Heart left ventricle (tissue), 13 donors: ENCODE measurements around the gene NBAS.

Experiments used
- POLR2A ChIP-seq, 2 donors: fragments of 450-650 bp; IDR thresholded peaks; one replicate each; pipeline ENCODE4 v1.6.1; 2017; ENCODE audit warnings: antibody characterized with exemption in 2 of 2, mild to moderate bottlenecking in 2 of 2, moderate library complexity in 2 of 2
- TF ChIP-seq, protein P1 (sequence below), 12 donors: fragments of 200-600 bp; sonication (generic) in 4 of 12; IDR thresholded peaks; one replicate each; pipeline versions ENCODE4 v1.5.0 to v1.8.0; 2018 to 2022; ENCODE audit warnings: antibody characterized with exemption in 12 of 12, mild to moderate bottlenecking in 5 of 12
- donor health status: ischemic (EF 13 %, LVEDD 7.1; RV severe dilation, severe dysfunction).
- donor health status: DM: no; HTN: yes; CAD: no.
- donor health status: DM: no; HTN: no; CAD: no.
- donor health status: ischemic (EF 25% LVEDD 6.9; RV normal size, moderate dysfunction).
- donor health status: ischemic (EF 25% LVEDD 5.7; RV mildly dilated, moderate dysfunction).
- donor health status: ischemic (EF 35%, LVEDD 5.7; RV mildly dilated, moderate dysfunction).
- donor health status: nonischemic (EF 11% LVEDD 7.7; RV severe dilation, severe dysfunction).
- donor health status: DM: yes; HTN: yes; CAD: no.
- donor health status: PGD.
- donor health status: ischemic (EF 29% LVEDD 5.4; RV normal size, mild dysfunction).
- donor health status: nonischemic (EF 23%, LVEDD 6.1; RV moderate dilation, normal function).

DNA sequence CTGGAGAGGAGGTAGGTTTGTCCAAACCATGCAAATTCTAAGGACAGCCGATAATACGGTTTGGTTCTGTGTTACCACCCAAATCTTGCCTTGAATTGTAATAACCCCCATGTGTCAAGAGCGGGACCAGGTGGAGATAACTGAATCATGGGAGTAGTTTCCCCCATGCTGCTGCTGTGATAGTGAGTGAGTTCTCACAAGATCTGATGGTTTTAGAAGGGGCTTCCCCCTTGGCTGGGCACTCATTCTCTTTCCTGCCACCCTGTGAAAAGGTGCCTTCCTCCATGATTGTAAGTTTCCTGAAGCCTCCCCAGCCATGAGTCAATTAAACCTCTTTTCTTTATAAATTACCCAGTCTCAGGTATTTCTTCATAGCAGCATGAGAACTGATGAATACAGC is 295.2 kb downstream of the NBAS start:
- TF ChIP-seq, protein P1, sequence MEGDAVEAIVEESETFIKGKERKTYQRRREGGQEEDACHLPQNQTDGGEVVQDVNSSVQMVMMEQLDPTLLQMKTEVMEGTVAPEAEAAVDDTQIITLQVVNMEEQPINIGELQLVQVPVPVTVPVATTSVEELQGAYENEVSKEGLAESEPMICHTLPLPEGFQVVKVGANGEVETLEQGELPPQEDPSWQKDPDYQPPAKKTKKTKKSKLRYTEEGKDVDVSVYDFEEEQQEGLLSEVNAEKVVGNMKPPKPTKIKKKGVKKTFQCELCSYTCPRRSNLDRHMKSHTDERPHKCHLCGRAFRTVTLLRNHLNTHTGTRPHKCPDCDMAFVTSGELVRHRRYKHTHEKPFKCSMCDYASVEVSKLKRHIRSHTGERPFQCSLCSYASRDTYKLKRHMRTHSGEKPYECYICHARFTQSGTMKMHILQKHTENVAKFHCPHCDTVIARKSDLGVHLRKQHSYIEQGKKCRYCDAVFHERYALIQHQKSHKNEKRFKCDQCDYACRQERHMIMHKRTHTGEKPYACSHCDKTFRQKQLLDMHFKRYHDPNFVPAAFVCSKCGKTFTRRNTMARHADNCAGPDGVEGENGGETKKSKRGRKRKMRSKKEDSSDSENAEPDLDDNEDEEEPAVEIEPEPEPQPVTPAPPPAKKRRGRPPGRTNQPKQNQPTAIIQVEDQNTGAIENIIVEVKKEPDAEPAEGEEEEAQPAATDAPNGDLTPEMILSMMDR (IDR thresholded peaks at IDR 0.05): no peak
- TF ChIP-seq POLR2A (IDR thresholded peaks at IDR 0.05): no peak
